ENCODE data around the gene ADAT1. TPM values are rescaled to one million over a fixed set of nuclear protein-coding genes. Genes with fewer than 3 reads are reported as not detected.

The ADAT1 gene
- total and polyA plus RNA-seq, 9 donors: 9.5 to 59.8 (median 27.7) TPM

DNA sequence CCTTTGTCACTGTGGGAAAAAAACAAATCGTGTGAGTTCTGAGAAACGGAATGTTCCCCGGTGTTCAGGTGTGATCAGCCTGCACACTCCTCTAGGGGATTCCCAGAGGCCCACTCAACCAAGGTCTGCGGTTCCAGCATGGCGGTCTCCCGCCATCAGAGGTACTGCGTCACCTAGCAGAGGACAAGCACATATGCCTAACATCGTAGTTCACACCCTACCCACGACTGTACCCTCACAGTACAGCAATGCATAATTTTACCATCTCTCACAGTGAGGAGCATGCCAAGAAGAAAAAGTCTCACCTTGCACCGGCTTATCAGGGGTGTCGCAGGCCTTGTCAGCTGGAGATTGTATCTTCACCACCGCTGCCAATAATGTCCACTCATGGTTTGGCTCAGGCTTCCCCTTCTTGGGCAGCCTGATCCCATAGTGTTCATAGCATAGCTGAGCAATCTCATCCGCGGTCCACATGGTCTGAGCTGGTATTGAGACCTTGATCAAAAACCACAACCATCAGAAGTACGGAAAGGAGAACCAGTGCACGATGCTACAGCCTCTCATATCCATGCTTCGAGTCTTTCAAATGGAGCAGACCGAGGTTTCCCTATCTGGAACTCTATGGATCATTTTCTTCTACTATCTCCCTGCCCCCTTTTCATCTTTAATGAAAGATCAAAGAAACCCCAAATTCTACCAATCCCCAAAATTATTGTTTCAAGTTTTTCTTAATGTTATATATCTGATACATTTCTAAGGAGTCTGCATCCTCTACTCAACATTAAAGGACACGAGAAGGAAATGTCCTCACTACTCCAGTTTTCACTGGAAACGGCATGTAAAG lies 2.5 kb downstream of the ADAT1 start:
- no peak overlapping the region for H3K27ac ChIP-seq
- H3K36me3 ChIP-seq: no peaks in the 10 kb centered on the region
- no peak overlapping the region for H3K4me3 ChIP-seq
- DNase-seq: no peak
- no peaks in the 10 kb centered on the region for H3K9me3 ChIP-seq
- TF ChIP-seq, protein P1, sequence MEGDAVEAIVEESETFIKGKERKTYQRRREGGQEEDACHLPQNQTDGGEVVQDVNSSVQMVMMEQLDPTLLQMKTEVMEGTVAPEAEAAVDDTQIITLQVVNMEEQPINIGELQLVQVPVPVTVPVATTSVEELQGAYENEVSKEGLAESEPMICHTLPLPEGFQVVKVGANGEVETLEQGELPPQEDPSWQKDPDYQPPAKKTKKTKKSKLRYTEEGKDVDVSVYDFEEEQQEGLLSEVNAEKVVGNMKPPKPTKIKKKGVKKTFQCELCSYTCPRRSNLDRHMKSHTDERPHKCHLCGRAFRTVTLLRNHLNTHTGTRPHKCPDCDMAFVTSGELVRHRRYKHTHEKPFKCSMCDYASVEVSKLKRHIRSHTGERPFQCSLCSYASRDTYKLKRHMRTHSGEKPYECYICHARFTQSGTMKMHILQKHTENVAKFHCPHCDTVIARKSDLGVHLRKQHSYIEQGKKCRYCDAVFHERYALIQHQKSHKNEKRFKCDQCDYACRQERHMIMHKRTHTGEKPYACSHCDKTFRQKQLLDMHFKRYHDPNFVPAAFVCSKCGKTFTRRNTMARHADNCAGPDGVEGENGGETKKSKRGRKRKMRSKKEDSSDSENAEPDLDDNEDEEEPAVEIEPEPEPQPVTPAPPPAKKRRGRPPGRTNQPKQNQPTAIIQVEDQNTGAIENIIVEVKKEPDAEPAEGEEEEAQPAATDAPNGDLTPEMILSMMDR (IDR thresholded peaks at IDR 0.05): no peak
- TF ChIP-seq POLR2A (IDR thresholded peaks at IDR 0.05) (no peak), EP300 (IDR thresholded peaks at IDR 0.05) (no peak)
- intact Hi-C loops (cut with DNase I): loop anchor here in 1 of 4 donors (10.0 kb wide), 1 partner anchor 56 kb away; the partner anchor contains the start of gene GABARAPL2
- 80 to 86% (median 84%) methylated on average over 20 of the region's 20 CpGs for WGBS, 3 donors
- peaks cover 6% of the 10 kb centered on the region for H3K4me1 ChIP-seq (ENCODE audit: insufficient read depth)
- H3K27me3 ChIP-seq: no peaks in the 10 kb centered on the region

DNA sequence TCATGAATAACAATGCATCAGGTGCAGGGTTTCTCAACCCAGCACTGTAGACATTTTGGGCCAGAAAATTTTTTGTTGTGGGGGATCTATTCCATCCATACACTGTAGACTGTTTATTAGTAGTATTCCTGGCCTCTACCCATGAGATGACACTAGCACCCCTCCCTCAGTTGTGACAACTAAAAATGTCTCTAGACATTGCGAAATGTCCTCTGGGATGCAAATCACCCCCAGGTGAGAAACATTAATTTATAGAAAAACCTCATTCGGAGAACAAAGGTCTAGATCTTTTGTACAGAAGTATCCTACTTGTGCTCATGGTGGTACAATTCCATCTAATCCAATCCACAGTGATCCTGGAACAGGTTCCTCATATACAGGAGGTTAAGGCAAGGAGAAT lies 4.3 kb downstream of the ADAT1 start:
- Histone ChIP-seq H3K4me1 (ENCODE audit: insufficient read depth) (peaks cover 6% of the 10 kb centered on the region), H3K36me3 (no peaks in the 10 kb centered on the region), H3K9me3 (no peaks in the 10 kb centered on the region), H3K27me3 (no peaks in the 10 kb centered on the region), H3K4me3 (no peak overlapping the region), H3K27ac (no peak overlapping the region)
- intact Hi-C loops (cut with DNase I): no loop called here
- 95 to 97% (median 97%) methylated on average over 2 of the region's 2 CpGs for WGBS, 3 donors
- no peak for DNase-seq
- TF ChIP-seq EP300 (IDR thresholded peaks at IDR 0.05): no peak
- TF ChIP-seq POLR2A (IDR thresholded peaks at IDR 0.05): no peak
- TF ChIP-seq, protein P1 (IDR thresholded peaks at IDR 0.05): no peak

DNA sequence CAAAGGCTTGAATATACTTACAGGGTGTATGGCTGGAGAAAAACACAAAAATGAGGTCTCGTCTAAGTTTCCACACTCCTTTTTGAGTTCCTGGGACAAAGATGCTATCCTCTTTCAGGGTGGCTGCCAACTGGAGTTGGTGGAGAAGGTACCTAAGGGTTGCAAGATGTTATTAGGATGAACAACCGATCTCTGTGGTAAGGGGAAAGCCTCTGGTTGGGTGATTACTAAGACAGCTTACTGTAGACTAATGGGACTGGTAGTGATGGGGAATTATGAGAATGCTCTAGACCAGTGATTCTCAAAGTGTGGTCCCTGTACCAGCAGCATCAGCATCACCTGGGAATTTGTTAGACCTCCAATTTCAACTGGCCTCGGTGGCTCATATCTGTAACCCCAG lies 6.0 kb downstream of the ADAT1 start:
- Histone ChIP-seq H3K4me3 (no peak overlapping the region), H3K4me1 (ENCODE audit: insufficient read depth) (peaks cover 4% of the 10 kb centered on the region), H3K36me3 (no peaks in the 10 kb centered on the region), H3K9me3 (no peaks in the 10 kb centered on the region), H3K27ac (no peak overlapping the region), H3K27me3 (no peaks in the 10 kb centered on the region)
- WGBS, 3 donors: 91 to 93% (median 92%) methylated on average over 3 of the region's 3 CpGs
- DNase-seq: no peak
- intact Hi-C loops (cut with DNase I): no loop called here
- TF ChIP-seq POLR2A (IDR thresholded peaks at IDR 0.05) (no peak), EP300 (IDR thresholded peaks at IDR 0.05) (no peak)
- TF ChIP-seq, protein P1 (IDR thresholded peaks at IDR 0.05): no peak

DNA sequence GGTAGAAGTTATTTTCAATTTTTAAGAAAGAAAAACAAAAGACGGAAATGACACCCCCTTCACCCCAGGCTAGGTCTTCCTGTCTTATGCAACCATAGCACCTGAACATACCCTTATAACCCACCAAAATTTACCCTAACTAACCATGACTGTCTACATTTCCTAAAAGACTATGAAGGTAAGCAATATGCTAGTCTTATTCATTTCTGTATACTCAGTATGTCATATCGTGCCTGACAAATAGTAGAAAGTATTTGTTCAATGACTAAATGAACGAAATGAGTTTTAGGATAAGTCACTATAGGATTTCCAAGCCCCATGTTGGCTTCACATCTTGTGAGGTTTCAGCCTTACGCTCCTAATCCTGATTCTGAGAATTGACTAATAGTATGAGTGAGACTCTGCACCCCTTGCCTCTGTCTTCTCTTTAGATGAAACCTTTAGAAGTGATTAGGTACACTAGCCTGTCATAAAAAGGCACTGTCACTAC lies 6.5 kb downstream of the ADAT1 start:
- Histone ChIP-seq H3K9me3 (no peaks in the 10 kb centered on the region), H3K27me3 (no peaks in the 10 kb centered on the region), H3K36me3 (no peaks in the 10 kb centered on the region), H3K4me1 (ENCODE audit: insufficient read depth) (peaks cover under 1% of the 10 kb centered on the region), H3K27ac (no peak overlapping the region), H3K4me3 (no peak overlapping the region)
- TF ChIP-seq EP300 (IDR thresholded peaks at IDR 0.05) (no peak), POLR2A (IDR thresholded peaks at IDR 0.05) (no peak)
- TF ChIP-seq, protein P1 (IDR thresholded peaks at IDR 0.05): no peak
- no peak for DNase-seq
- 92 to 97% (median 96%) methylated on average over 4 of the region's 4 CpGs for WGBS, 3 donors
- intact Hi-C loops (cut with DNase I): no loop called here
